GM06990 (cell line): ENCODE results near the gene JSRP1.

Experiments
- DNase-seq: peaks from one replicate; pipeline ENCODE4 v3.0.0-alpha.2; 2011; ENCODE audit not compliant: insufficient read length; ENCODE audit errors: extremely low read depth
- H3K27me3 ChIP-seq: replicated peaks from 2 replicates; pipeline ENCODE4 v1.6.0; 2011; ENCODE audit warnings: low read length; ENCODE audit not compliant: control insufficient read depth, insufficient read depth
- H3K36me3 ChIP-seq: 2 replicates; pipeline ENCODE4 v1.5.1; 2011; ENCODE audit warnings: low read length; ENCODE audit not compliant: control insufficient read depth, insufficient read depth
- H3K4me3 ChIP-seq: replicated peaks from 2 replicates; pipeline ENCODE4 v1.5.1; 2011; ENCODE audit warnings: low read depth, mild to moderate bottlenecking, control low read depth, low read length
- TF ChIP-seq, protein P1 (sequence below): IDR thresholded peaks from 2 replicates; pipeline ENCODE4 v1.5.1; 2011; ENCODE audit warnings: low read length, control low read depth, mild to moderate bottlenecking, inconsistent platforms; ENCODE audit not compliant: insufficient read depth, poor library complexity, severe bottlenecking

JSRP1 gene

GRCh38 chr19:2273356-2274184, 17.4 kb upstream of the JSRP1 start:
- peak; percentile 90 for DNase-seq
- Histone ChIP-seq H3K36me3 (peaks cover 11% of the 10 kb centered on the region), H3K4me3 (peak overlapping the region; percentile 97)

DNA sequence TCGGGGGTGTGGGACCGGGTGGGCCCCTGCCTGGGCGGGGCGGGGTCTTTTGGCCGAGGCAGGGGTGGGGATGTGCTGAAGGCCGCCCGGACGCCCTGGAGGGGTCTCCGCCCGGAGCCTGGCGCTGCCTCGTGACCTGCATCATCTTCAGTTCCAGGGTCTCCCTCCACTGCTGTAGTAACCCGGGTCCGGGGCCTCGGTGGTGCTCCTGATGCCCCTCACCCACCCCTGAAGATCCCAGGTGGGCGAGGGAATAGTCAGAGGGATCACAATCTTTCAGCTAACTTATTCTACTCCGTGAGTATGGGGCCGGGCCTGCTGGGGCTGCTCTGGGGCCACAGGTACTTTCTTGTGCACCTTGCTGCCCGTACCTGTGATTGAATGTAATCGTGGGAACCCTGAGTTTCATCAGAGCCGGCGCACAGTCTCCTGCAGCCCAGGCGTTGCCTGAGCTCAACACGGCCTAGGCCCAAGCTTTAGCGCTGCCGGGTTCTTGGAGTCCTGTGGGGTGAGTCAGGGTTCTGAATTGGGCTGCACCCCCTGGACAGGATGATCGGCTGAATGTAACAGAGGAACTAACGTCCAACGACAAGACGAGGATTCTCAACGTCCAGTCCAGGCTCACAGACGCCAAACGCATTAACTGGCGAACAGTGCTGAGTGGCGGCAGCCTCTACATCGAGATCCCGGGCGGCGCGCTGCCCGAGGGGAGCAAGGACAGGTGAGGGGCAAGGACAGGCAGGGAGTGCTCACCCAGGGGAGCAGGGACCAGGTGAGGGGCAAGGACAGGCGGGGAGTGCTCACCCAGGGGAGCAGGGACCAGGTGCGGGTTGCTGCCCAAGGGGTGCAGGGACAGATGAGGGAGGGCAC, 15.3 kb upstream of the JSRP1 start:
- no peak for DNase-seq
- H3K27me3 ChIP-seq = no peaks in the 10 kb centered on the region
- TF ChIP-seq, protein P1, sequence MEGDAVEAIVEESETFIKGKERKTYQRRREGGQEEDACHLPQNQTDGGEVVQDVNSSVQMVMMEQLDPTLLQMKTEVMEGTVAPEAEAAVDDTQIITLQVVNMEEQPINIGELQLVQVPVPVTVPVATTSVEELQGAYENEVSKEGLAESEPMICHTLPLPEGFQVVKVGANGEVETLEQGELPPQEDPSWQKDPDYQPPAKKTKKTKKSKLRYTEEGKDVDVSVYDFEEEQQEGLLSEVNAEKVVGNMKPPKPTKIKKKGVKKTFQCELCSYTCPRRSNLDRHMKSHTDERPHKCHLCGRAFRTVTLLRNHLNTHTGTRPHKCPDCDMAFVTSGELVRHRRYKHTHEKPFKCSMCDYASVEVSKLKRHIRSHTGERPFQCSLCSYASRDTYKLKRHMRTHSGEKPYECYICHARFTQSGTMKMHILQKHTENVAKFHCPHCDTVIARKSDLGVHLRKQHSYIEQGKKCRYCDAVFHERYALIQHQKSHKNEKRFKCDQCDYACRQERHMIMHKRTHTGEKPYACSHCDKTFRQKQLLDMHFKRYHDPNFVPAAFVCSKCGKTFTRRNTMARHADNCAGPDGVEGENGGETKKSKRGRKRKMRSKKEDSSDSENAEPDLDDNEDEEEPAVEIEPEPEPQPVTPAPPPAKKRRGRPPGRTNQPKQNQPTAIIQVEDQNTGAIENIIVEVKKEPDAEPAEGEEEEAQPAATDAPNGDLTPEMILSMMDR = no peak
- peaks cover 10% of the 10 kb centered on the region for H3K36me3 ChIP-seq
- H3K4me3 ChIP-seq = peak overlapping the region; percentile 97

More at GRCh38 chr19:2273356-2274184, 17.4 kb upstream of the JSRP1 start:
- TF ChIP-seq, protein P1 = peak; percentile 92
- no peaks in the 10 kb centered on the region for H3K27me3 ChIP-seq

DNA sequence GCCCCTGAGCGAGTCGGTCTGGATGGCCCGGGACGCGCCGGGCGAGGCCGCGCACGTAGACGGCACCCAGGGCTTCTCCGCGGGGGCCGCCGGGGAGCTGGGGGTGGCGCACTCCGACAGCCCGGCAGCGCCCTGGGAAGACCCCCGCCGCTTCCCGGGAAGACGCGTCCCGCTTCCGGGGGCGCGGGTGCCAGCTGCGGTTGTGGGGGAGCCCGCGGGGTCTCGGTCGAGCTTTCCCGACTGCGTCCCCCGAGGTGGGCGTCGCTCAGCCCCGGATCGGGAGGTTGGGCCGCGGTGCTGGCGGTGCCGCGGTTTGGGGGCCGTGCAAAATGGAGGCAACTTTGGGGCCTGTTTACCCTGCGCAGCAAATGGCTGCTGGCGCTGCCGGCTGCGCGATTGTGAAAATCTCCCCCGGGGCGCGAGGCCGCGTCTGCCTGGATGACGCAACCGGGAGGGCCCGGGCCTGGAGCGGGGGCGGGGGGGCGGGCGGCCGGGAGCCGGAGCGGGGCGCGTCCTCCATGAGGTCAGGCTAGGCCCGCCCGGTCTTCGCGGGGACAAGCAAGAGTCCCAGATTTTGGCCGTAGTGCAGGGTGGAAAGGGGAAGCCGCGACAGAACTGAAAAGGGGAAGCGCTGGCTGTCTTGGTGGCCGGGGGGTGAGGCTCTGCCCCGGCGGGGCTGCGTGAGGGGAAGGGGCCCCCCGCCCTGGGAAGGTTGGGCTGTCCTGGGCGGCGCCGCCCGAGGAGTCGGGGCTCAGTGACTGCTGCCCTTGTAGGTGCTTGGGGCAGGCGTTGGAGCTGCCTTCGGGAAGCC, 14.4 kb upstream of the JSRP1 start:
- Histone ChIP-seq H3K36me3 (peaks cover 7% of the 10 kb centered on the region), H3K4me3 (peak overlapping the region; percentile 97), H3K27me3 (no peaks in the 10 kb centered on the region)
- TF ChIP-seq, protein P1 = no peak
- DNase-seq = peak; percentile 80

DNA sequence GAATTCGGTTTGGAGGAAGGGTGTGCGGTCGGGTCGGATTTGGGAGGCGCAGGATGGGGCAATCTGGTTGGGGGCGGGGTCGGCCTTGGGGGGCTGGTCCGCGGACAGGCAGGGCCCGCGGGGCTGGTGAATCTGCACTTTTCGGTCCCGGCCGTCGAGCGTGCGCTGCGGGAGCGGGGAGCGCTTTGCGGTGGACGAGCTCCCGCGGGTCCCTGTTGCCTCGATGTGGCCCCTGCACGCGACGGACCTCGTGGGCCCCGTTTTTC, 13.9 kb upstream of the JSRP1 start:
- Histone ChIP-seq H3K36me3 (peaks cover 5% of the 10 kb centered on the region; the same call in 1 of the 2 replicates), H3K4me3 (peak overlapping the region; percentile 97), H3K27me3 (no peaks in the 10 kb centered on the region)
- TF ChIP-seq, protein P1 = no peak
- no peak for DNase-seq

DNA sequence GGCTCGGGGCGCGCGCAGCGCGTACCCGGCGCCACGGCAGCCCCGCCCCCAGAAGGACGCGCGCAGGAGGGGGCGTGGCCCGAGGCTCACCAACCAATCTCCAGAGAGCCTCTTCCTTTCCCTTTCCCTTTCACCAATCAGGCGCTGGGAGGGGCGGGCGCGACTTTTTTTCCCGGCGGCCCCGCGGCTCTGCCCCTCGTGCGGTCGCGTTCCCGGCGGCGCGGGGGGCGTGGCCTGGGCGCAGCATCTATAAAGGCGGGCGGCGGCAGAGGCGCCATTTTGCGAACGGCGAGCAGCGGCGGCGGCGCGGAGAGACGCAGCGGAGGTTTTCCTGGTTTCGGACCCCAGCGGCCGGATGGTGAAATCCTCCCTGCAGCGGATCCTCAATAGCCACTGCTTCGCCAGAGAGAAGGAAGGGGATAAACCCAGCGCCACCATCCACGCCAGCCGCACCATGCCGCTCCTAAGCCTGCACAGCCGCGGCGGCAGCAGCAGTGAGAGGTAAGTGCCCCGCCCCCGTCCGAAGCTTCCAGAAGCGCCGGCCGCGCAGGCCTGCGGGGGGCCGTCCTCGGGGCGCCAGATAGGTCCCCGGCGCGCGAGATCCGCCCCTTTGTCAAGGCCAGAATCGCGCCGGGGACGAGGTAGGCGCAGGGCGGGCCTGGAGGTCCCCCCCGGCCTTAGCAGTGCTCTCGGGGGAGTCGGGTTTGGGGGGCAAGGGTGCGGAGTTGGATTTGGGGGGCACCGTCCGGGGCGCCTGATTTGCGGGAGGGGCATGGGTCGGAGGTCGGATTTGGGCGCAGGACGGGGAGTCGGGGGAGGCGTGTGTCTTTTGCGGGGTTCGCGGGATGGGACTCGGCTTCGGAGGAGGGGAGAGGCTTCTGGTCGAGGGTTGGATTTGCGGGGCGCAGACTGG, 13.3 kb upstream of the JSRP1 start:
- Histone ChIP-seq H3K4me3 (peak overlapping the region; percentile 97), H3K36me3 (peaks cover 3% of the 10 kb centered on the region; the same call in 1 of the 2 replicates), H3K27me3 (no peaks in the 10 kb centered on the region)
- peak; percentile 96 for DNase-seq
- TF ChIP-seq, protein P1 = peak; percentile 20
